Suprapubic skin (tissue), 4 donors: ENCODE results near the gene HS3ST6. TPM values are rescaled to one million over a fixed set of nuclear protein-coding genes. Genes with fewer than 3 reads are reported as not detected.
A peak's percentile ranks its signal among the peaks of the same experiment; 100 is the strongest.
"Not testable (repeated sequence)": the region's sequence is repeated elsewhere in the genome, so short reads cannot be mapped to it uniquely, and the experiment has no call there.

Experiments
- DNase-seq, 2 donors: peaks; one replicate each; pipeline ENCODE4 v3.0.0-alpha.2; 2019; ENCODE audit warnings: low spot score in 2 of 2
- H3K27ac ChIP-seq: fragments of 200-600 bp; sonication (generic); one replicate; pipeline ENCODE4 v1.5.1; 2019
- H3K27me3 ChIP-seq: fragments of 200-600 bp; sonication (generic); one replicate; pipeline ENCODE4 v1.5.1; 2019
- H3K36me3 ChIP-seq: fragments of 200-600 bp; sonication (generic); one replicate; pipeline ENCODE4 v1.5.1; 2019
- H3K4me1 ChIP-seq: fragments of 200-600 bp; sonication (generic); one replicate; pipeline ENCODE4 v1.5.1; 2019
- H3K4me3 ChIP-seq: fragments of 200-600 bp; sonication (generic); one replicate; pipeline ENCODE4 v1.5.1; 2019; ENCODE audit warnings: mild to moderate bottlenecking
- H3K9me3 ChIP-seq: fragments of 200-600 bp; sonication (generic); one replicate; pipeline ENCODE4 v1.5.1; 2019
- EP300 ChIP-seq: sonication (generic); formaldehyde crosslinking; IDR thresholded peaks from one replicate; pipeline ENCODE4 v1.6.1; 2017; ENCODE audit warnings: antibody characterized with exemption
- POLR2A ChIP-seq, 2 donors: fragments of 450-650 bp; IDR thresholded peaks; one replicate each; pipeline ENCODE4 v1.6.1; 2017; ENCODE audit warnings: antibody characterized with exemption in 2 of 2, mild to moderate bottlenecking in 2 of 2, moderate library complexity in 2 of 2
- POLR2AphosphoS5 ChIP-seq, 3 donors: sonication (generic); formaldehyde crosslinking; IDR thresholded peaks; one replicate each; pipeline ENCODE4 v1.6.1; 2017; ENCODE audit warnings: antibody characterized with exemption in 3 of 3
- WGBS: methylation state at CpG from one replicate; pipeline ENCODE4 v1.1.5; 2018; 5-methylcytosine and 5-hydroxymethylcytosine counted together
- total RNA-seq, 4 donors: library from RNA; depleted of rRNA; stranded (reverse); fragments of >200 nt; gene quantifications; one replicate each; pipeline ENCODE4 v1.1.0, GENCODE V29; 2016
- TF ChIP-seq, protein P1 (sequence below), 2 donors: fragments of 200-600 bp in 1 of 2; fragments of 450-650 bp in 1 of 2; sonication (generic) in 1 of 2; IDR thresholded peaks; one replicate each; pipeline ENCODE4 v1.5.1; 2016 to 2019; ENCODE audit warnings: antibody characterized with exemption in 2 of 2, mild to moderate bottlenecking in 1 of 2, moderate library complexity in 1 of 2

HS3ST6 gene
- total RNA-seq, 4 donors from 2014 or later: 28.5 to 76.7 (median 58.5) TPM

DNA sequence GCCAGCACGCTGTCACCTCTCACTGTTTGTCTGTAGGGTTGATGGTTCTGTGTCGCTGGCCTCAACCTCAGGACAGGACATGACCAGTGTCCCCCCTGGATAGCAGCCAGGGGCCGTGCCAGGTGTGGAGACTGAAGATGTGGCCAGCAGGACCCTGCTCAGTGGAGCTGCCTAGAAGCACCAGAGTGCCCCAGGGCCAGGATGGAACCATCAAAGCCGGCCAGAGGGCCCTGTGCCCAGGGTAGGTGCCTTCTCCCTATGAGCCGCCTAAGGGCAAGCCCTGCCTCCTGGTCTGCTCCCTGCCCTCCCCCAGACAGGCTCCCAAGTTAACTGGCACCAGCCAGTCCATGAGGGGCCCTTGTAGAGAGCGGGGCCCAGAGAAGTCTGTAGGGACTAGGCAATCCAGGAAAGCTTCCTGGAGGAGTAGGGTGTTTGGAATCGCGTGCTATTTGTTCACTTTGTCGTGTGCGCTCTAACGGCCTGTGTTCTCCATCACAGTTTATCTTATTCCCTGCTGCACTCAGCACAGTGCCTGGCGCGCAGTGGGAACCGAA is 40.6 kb upstream of the HS3ST6 start:
- no peak overlapping the region for H3K27ac ChIP-seq
- no peaks in the 10 kb centered on the region for H3K9me3 ChIP-seq
- H3K27me3 ChIP-seq: no peaks in the 10 kb centered on the region
- DNase-seq: peak in 1 of 2 donors; percentile 74
- peaks cover 23% of the 10 kb centered on the region for H3K36me3 ChIP-seq
- TF ChIP-seq EP300 (no peak), POLR2A (IDR thresholded peaks at IDR 0.05) (no peak), POLR2AphosphoS5 (IDR thresholded peaks at IDR 0.05) (no peak)
- peak overlapping the region; percentile 70 for H3K4me3 ChIP-seq
- H3K4me1 ChIP-seq: peaks cover 37% of the 10 kb centered on the region
- 20% methylated on average over 12 of the region's 14 CpGs for WGBS

DNA sequence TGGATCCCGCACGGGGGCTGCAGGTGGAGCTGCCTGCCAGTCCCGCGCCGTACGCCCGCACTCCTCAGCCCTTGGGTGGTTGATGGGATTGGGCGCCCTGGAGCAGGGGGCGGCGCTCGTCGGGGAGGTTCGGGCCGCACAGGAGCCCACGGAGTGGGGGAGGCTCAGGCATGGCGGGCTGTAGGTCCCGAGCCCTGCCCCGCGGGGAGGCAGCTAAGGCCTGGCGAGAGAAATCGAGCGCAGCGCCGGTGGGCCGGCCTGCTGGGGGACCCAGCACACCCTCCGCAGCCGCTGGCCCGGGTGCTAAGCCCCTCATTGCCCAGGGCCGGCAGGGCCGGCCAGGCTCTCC is 39.9 kb upstream of the HS3ST6 start:
- not testable (repeated sequence) for H3K27ac ChIP-seq, H3K27me3 ChIP-seq, H3K9me3 ChIP-seq, H3K4me3 ChIP-seq
- DNase-seq: peak in 1 of 2 donors; percentile 68
- WGBS: no CpG with 5 or more reads among the region's 30 CpGs
- H3K4me1 ChIP-seq: peaks cover 33% of the 10 kb centered on the region
- peaks cover 20% of the 10 kb centered on the region for H3K36me3 ChIP-seq

DNA sequence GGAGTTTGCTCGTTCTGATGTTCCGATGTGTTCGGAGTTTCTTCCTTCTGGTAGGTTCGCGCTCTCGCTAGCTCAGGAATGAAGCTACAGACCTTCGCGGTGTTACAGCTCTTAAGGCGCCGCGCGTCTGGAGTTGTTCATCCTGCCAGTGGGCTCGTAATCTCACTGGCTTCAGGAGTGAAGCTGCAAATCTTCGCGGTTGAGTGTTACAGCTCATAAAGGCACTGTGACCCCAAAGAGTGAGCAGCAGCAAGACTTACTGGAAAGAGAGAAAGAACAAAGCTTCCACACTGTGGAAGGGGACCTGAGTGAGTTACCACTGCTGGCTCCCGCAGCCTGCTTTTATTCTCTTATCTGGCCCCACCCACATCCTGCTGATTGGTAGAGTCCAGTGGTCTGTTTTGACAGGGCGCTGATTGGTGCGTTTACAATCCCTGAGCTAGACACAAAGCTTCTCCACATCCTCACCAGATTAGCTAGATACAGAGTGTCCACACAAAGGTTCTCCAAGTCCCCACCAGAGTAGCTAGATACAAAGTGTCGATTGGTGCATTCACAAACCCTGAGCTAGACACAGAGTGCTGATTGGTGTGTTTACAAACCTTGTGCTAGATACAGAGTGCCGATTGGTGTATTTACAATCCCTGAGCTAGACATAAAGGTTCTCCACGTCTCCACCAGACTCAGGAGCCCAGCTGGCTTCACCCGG is 39.4 kb upstream of the HS3ST6 start:
- WGBS: 87% methylated on average over 15 of the region's 22 CpGs
- not testable (repeated sequence) for H3K4me3 ChIP-seq, H3K27ac ChIP-seq, DNase-seq, H3K27me3 ChIP-seq, H3K9me3 ChIP-seq
- Histone ChIP-seq H3K36me3 (peaks cover 15% of the 10 kb centered on the region), H3K4me1 (peaks cover 28% of the 10 kb centered on the region)

DNA sequence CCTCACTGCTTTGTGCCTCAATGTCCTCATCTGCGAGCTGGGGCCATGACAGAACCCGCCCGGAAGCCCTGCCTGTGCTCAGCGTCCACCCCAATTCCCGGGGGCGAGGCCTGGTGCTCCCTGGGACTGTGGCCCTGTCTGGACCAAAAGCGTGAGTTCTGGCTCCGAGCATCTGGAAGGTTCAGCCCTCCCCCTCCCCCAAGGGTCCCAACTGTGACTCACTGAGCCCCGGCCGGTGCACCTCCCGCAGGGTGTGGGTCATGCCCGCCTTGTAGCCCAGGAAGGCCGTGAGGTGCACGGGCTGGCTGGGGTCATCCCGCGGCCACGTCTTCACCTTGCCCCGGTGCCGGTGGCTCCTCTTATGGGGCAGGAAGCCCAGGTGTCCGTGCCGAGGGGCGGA is 35.5 kb upstream of the HS3ST6 start:
- DNase-seq: peak in 1 of 2 donors; percentile 64
- Histone ChIP-seq H3K9me3 (no peaks in the 10 kb centered on the region), H3K27ac (no peak overlapping the region), H3K4me1 (peaks cover 12% of the 10 kb centered on the region), H3K4me3 (no peak overlapping the region), H3K27me3 (no peaks in the 10 kb centered on the region), H3K36me3 (no peaks in the 10 kb centered on the region)
- TF ChIP-seq POLR2A (IDR thresholded peaks at IDR 0.05) (no peak), POLR2AphosphoS5 (IDR thresholded peaks at IDR 0.05) (no peak), EP300 (no peak)
- TF ChIP-seq, protein P1, sequence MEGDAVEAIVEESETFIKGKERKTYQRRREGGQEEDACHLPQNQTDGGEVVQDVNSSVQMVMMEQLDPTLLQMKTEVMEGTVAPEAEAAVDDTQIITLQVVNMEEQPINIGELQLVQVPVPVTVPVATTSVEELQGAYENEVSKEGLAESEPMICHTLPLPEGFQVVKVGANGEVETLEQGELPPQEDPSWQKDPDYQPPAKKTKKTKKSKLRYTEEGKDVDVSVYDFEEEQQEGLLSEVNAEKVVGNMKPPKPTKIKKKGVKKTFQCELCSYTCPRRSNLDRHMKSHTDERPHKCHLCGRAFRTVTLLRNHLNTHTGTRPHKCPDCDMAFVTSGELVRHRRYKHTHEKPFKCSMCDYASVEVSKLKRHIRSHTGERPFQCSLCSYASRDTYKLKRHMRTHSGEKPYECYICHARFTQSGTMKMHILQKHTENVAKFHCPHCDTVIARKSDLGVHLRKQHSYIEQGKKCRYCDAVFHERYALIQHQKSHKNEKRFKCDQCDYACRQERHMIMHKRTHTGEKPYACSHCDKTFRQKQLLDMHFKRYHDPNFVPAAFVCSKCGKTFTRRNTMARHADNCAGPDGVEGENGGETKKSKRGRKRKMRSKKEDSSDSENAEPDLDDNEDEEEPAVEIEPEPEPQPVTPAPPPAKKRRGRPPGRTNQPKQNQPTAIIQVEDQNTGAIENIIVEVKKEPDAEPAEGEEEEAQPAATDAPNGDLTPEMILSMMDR (IDR thresholded peaks at IDR 0.05): no peak
- 95% methylated on average over 22 of the region's 22 CpGs for WGBS

DNA sequence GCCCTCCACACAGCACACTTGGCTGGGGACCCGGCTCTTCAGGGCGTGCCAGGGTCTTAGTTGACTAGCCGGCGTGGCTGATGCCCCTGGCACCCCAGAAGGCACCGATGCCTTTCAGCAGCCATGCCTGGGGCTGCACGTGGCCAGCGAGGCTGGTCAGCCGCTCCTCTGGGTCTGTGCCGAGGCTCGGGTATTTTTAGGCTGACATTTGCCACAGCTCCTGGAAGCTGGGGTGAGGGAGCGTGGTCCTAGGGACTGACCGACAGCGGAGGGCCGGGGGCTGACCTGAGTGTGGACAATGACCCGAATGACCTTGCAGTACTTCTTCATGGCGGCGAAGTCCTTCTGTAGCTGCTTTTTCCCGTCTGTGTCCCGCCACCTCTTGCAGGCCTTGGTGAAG is 32.3 kb upstream of the HS3ST6 start:
- Histone ChIP-seq H3K4me3 (no peak overlapping the region), H3K4me1 (peaks cover 11% of the 10 kb centered on the region), H3K9me3 (no peaks in the 10 kb centered on the region), H3K27ac (no peak overlapping the region), H3K27me3 (no peaks in the 10 kb centered on the region), H3K36me3 (no peaks in the 10 kb centered on the region)
- DNase-seq: no peak
- TF ChIP-seq POLR2AphosphoS5 (IDR thresholded peaks at IDR 0.05): no peak
- no peak for TF ChIP-seq EP300
- TF ChIP-seq, protein P1 (IDR thresholded peaks at IDR 0.05): no peak
- TF ChIP-seq POLR2A (IDR thresholded peaks at IDR 0.05): no peak
- WGBS: 66% methylated on average over 7 of the region's 19 CpGs

DNA sequence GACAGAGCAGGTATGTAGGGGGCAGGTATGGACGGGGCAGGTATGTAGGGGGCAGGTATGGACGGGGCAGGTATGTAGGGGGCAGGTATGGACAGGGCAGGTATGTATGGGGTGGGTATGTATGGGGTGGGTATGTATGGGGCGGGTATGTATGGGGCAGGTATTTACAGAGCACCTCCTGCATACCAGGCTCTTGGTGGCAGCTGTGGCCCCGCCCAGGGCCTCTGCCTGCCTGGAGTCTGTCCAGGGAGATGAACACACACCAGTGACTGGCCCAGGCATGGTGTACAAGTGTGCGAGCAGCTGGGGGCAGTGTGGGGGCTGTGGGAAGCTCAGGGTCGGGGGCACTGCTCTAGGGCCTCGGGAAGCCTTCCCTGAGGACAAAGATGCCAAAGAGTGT is 31.8 kb upstream of the HS3ST6 start:
- 26% methylated on average over 6 of the region's 7 CpGs for WGBS
- no peak overlapping the region for H3K27ac ChIP-seq

More for the DNA sequence above, 31.8 kb upstream of the HS3ST6 start:
- no peaks in the 10 kb centered on the region for H3K9me3 ChIP-seq
- peaks cover 11% of the 10 kb centered on the region for H3K4me1 ChIP-seq
- no peaks in the 10 kb centered on the region for H3K27me3 ChIP-seq
- no peak overlapping the region for H3K4me3 ChIP-seq
- no peak for DNase-seq
- no peaks in the 10 kb centered on the region for H3K36me3 ChIP-seq
- TF ChIP-seq, protein P1 (IDR thresholded peaks at IDR 0.05): no peak
- no peak for TF ChIP-seq POLR2A (IDR thresholded peaks at IDR 0.05)
- TF ChIP-seq EP300: no peak
- TF ChIP-seq POLR2AphosphoS5 (IDR thresholded peaks at IDR 0.05): no peak
